Upper lobe of right lung (tissue), 1 donor: Measurements from ENCODE around the gene CCDC150. TPM values are rescaled to one million over a fixed set of nuclear protein-coding genes. Genes with fewer than 3 reads are reported as not detected.

ENCODE experiments used
- ATAC-seq: fragments of 200-7000 bp; cut with Tn5 transposase; one replicate; pipeline ENCODE4 v1.9.1; 2020; ENCODE audit warnings: mild to moderate bottlenecking, moderate library complexity
- DNase-seq: peaks from one replicate; pipeline ENCODE4 v3.0.0-alpha.2; 2020
- H3K27ac ChIP-seq: fragments of 200-600 bp; one replicate; pipeline ENCODE4 v1.8.0; 2022
- H3K27me3 ChIP-seq: fragments of 200-600 bp; one replicate; pipeline ENCODE4 v1.8.0; 2022; ENCODE audit warnings: mild to moderate bottlenecking
- H3K36me3 ChIP-seq: fragments of 200-600 bp; one replicate; pipeline ENCODE4 v1.8.0; 2022
- H3K4me1 ChIP-seq: fragments of 200-600 bp; one replicate; pipeline ENCODE4 v1.8.0; 2022
- H3K4me3 ChIP-seq: fragments of 200-600 bp; one replicate; pipeline ENCODE4 v1.8.0; 2022; ENCODE audit warnings: mild to moderate bottlenecking
- H3K9me3 ChIP-seq: fragments of 200-600 bp; one replicate; pipeline ENCODE4 v1.8.0; 2022
- intact Hi-C: fragments of 100-400 bp; cut with DNase I; formaldehyde crosslinking; loops from one replicate; pipeline ENCODE4 v1.11.0; 2022
- total RNA-seq: library from RNA; stranded (reverse); fragmentation: NEBNext Ultra II Directional; extraction: Animal tissue kit (Norgen Biotek cat#: 25700); gene quantifications from one replicate; pipeline ENCODE4 v1.2.1, GENCODE V29; 2021
- TF ChIP-seq, protein P1 (sequence below): fragments of 200-600 bp; IDR thresholded peaks from one replicate; pipeline ENCODE4 v1.8.0; 2022; ENCODE audit warnings: antibody characterized with exemption
- donor health status: DM: no; HTN: yes; CAD: no; lungs with severe emphysema.

The CCDC150 gene
- total RNA-seq, 1 donor from 2014 or later = 0.87 TPM

DNA sequence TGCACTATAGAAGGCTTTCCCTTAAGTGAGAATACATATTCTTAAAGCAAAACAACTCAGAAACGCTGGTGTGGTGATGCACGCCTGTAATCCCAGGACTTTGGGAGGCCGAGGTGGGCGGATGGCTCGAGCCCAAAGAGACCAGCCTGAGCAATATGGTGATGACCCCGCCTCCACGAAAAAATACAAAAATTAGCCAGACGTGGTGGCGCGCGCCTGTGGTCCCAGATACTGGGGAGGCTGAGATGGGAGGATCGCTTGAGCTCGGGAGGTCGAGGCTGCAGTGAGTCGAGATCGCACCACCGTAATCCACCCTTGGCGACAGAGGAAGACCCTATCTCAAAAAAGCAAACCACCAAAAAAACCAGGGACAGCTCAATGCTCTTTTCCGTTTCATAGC, 750 bp upstream of the CCDC150 start:
- TF ChIP-seq, protein P1, sequence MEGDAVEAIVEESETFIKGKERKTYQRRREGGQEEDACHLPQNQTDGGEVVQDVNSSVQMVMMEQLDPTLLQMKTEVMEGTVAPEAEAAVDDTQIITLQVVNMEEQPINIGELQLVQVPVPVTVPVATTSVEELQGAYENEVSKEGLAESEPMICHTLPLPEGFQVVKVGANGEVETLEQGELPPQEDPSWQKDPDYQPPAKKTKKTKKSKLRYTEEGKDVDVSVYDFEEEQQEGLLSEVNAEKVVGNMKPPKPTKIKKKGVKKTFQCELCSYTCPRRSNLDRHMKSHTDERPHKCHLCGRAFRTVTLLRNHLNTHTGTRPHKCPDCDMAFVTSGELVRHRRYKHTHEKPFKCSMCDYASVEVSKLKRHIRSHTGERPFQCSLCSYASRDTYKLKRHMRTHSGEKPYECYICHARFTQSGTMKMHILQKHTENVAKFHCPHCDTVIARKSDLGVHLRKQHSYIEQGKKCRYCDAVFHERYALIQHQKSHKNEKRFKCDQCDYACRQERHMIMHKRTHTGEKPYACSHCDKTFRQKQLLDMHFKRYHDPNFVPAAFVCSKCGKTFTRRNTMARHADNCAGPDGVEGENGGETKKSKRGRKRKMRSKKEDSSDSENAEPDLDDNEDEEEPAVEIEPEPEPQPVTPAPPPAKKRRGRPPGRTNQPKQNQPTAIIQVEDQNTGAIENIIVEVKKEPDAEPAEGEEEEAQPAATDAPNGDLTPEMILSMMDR = no peak
- Histone ChIP-seq H3K27ac (no peak overlapping the region), H3K36me3 (no peaks in the 10 kb centered on the region), H3K4me1 (peaks cover 5% of the 10 kb centered on the region), H3K27me3 (no peaks in the 10 kb centered on the region), H3K9me3 (no peaks in the 10 kb centered on the region), H3K4me3 (peak overlapping the region; percentile 56)
- intact Hi-C loops = no loop called here
- DNase-seq (no peak), ATAC-seq (no peak)

DNA sequence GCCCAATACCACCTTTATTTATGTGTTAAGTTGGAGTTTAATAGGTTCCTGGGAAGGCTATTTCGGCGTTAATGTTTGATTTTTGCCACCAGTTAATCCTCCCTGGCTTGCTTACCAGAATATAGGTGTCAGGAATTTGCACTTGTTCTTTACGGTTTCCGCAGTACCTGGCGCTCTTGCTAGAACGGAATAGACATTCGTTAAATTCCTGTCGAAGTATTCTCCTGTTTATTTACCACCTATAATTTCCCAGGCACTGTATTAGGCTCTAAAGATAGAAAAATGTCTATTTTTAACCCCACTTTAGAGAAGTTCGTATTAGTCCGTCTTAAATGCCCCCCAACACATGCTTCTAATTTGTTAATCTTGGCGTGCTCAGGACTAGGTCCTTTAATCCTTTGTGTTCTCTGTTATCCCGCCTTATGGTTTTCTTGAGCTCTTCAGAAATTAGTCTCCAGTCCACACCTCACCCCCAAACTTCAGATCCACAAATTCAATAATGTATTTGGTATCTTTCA, 575 bp downstream of the CCDC150 start:
- Histone ChIP-seq H3K27ac (no peak overlapping the region), H3K4me3 (peak overlapping the region; percentile 56), H3K27me3 (no peaks in the 10 kb centered on the region), H3K36me3 (no peaks in the 10 kb centered on the region), H3K4me1 (peaks cover 5% of the 10 kb centered on the region), H3K9me3 (no peaks in the 10 kb centered on the region)
- ATAC-seq (no peak), DNase-seq (no peak)
- TF ChIP-seq, protein P1 = no peak
- intact Hi-C loops = no loop called here

DNA sequence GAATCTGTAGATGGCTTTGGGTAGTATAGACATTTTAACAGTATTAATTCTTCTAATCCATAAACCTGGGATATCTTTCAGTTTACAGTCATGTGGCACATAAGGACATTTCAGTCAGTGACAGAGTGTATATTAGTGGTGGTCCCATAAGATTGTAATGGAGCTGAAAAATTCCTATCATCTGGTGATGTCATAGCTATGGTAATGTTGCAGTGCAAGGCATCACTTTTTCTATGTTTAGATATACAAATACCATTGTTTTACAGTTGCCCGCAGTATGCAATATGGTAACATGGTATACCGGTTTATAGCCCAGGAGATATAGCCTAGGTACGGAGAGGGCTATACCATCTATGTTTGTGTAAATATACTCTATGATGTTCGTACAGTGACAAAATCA, 9.7 kb downstream of the CCDC150 start:
- H3K27me3 ChIP-seq = no peaks in the 10 kb centered on the region
- H3K9me3 ChIP-seq = peaks cover 15% of the 10 kb centered on the region
- H3K36me3 ChIP-seq = no peaks in the 10 kb centered on the region
- ATAC-seq (no peak), DNase-seq (no peak)
- intact Hi-C loops = no loop called here
- H3K27ac ChIP-seq = no peak overlapping the region
- H3K4me1 ChIP-seq = no peaks in the 10 kb centered on the region
- TF ChIP-seq, protein P1 = no peak
- H3K4me3 ChIP-seq = no peak overlapping the region

DNA sequence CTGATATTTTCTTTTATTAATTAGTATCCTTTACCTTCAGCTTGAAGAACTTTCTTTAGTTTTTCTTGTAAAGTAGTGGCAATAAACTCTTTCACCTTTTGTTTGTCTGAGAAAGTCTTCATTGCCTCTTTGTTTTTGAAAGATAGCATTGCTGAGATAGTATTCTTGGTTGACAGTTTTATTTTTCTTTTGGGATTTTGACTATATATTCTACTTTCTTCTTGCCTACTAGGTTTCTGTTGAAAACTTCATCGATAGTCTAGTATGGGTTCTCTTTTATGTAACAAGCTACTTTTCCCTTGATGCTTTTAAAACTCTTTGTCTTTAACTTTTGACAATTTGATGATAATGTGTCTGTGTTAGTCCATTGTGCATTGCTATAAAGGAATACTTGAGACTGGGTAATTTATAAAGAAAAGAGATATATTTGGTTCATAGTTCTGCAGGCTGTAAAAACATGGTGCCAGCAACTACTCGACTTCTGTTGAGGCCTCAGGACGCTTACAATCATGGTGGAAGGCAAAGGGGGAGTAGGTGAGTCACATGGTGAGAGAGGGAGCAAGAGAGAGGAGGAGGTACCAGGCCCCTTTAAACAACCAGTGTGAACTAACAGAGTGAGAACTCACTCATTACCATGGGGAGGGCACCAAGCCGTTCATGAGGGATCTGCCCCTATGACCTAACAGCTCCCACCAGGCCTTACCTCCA, 12.0 kb downstream of the CCDC150 start:
- no peak for DNase-seq
- Histone ChIP-seq H3K4me1 (no peaks in the 10 kb centered on the region), H3K27me3 (no peaks in the 10 kb centered on the region), H3K36me3 (no peaks in the 10 kb centered on the region), H3K27ac (no peak overlapping the region), H3K4me3 (no peak overlapping the region), H3K9me3 (peaks cover 15% of the 10 kb centered on the region)
- TF ChIP-seq, protein P1 = no peak
- ATAC-seq = no peak
- intact Hi-C loops = no loop called here

DNA sequence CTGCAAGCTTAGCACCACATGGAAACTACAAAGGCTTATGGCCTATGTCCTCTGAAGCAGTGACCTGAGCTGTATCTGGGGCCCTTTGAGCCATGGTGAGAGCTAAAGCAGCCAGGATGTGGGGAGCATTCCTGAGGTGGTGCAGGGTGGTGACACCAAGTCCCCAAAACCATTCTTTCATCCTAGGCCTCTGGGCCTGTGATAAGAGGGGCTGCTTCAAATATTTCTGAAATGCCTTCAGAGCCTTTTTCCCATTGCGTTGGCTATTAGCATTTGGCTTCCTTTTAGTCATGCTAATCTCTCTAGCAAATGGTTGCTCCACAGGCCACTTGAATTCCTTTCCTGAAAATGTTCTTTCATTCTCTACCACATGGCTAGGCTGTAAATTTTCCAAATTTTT, 13.4 kb downstream of the CCDC150 start:
- TF ChIP-seq, protein P1 = no peak
- Histone ChIP-seq H3K9me3 (peaks cover 15% of the 10 kb centered on the region), H3K4me1 (no peaks in the 10 kb centered on the region), H3K27ac (no peak overlapping the region), H3K4me3 (no peak overlapping the region), H3K36me3 (no peaks in the 10 kb centered on the region), H3K27me3 (no peaks in the 10 kb centered on the region)
- no peak for DNase-seq
- ATAC-seq = no peak
- intact Hi-C loops = no loop called here
